NCI-H446 treated with DMSO at 0.1 percent for 48 hours (cell line): ENCODE results near the gene PTER.

Experiments used
- DNase-seq: peaks from one replicate; lab custom pipeline; 2025; lab: John Stamatoyannopoulos, UW

The PTER gene

DNA sequence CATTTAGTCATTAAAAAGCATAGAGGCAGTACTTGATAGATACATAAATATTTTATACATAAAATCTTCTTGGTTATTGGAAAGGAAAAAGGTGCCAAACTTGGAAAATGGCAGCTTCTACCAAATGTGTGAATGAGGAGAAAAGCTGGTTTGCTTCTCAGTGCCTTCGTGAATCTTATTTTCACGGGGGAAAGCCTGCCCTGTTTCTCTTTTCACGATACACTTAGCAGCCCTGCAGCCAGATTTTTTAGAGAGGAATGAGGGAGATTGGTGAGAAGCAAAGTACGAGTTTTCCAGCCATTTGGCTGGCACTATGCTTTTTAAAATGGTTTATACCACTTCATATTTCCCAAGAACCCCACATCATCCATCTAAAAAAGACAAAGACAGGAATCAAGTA is 107.8 kb downstream of the PTER start:
- DNase-seq: no peak

DNA sequence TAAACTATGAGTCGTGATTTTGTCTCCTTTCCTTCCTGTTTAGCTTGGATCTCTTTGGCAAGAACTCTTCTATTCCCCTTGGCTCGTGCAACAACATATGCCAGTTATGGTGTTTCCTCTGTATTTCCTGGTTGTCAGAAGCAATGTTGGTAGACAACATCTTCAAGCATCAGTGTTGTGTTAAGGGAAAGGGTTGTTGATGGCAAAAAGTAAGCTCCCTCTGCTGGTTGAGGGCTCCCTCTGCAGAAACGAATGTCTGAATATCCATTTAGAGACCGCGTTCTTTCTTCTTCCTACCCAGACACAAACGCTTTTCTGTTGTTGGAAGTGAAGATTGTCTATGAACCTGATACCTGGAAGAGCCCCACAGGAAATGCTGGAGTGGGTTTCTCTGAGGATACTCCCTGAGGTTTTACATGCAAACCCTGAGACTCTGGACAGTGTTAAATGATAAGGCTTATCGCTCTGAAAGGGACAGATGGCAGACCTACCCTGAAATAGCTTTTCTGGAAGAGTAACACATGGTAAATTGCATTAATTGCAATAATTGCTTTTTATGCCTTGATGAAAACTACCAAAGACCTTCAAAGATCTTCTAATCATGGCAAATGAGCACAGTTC is 108.4 kb downstream of the PTER start:
- peak; percentile 58 for DNase-seq

- DNase-seq: no peak
These were observed 111.2 kb downstream of the PTER start for GRCh38 chr10:16547973-16548372.

DNA sequence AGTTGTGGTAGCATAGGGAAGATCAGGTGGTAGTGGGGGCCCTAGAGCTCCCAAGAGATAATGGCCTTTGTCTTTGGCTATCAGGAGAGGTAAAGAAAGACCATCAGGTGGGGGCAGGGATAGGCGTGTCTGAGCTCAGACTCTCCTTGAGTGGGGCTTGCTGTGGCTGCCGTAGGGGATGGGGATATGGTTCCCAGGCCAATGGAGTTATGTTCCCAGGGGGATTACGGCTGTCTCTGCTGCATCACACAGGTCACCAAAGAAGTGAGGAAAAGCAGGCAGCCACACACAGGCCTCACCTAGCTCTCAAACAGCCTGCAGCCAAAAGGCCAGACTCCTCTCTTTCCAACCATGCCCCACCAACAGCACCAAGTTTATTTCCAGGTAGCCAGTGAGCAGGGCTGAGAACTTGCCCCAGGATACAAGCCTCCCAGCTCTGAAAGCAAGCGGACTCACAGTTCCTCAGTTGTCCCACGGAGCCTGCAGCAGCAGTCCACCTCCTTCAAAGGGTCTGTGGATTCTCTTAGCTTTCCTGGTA is 122.5 kb downstream of the PTER start:
- DNase-seq: no peak

GRCh38 chr10:16562891-16563290 is 126.1 kb downstream of the PTER start:
- DNase-seq: no peak
